Neuronal stem cell (in vitro differentiated cells): ENCODE measurements around the gene STK40.

Source experiments
- DNase-seq: peaks from one replicate; pipeline ENCODE4 v3.0.0-alpha.2; 2013; ENCODE audit warnings: low spot score
- H2AFZ ChIP-seq: one replicate; pipeline ENCODE4 v1.6.1; 2013; ENCODE audit warnings: mild to moderate bottlenecking, low read length, inconsistent platforms
- H2AK5ac ChIP-seq: 2 replicates; pipeline ENCODE4 v1.6.1; 2013; ENCODE audit warnings: low read depth, mild to moderate bottlenecking, inconsistent platforms, low read length, moderate library complexity, mixed read lengths
- H2BK120ac ChIP-seq: 2 replicates; pipeline ENCODE4 v1.6.1; 2013; ENCODE audit warnings: low read depth, mild to moderate bottlenecking, inconsistent platforms, low read length, moderate library complexity, mixed read lengths
- H2BK12ac ChIP-seq: one replicate; pipeline ENCODE4 v1.6.1; 2013; ENCODE audit warnings: low read length, inconsistent platforms
- H2BK15ac ChIP-seq: 2 replicates; pipeline ENCODE4 v1.6.1; 2013; ENCODE audit warnings: mild to moderate bottlenecking, low read length, inconsistent platforms, mixed read lengths
- H2BK5ac ChIP-seq: one replicate; pipeline ENCODE4 v1.6.1; 2013; ENCODE audit warnings: inconsistent platforms, mild to moderate bottlenecking, low read length, moderate library complexity
- H3K14ac ChIP-seq: one replicate; pipeline ENCODE4 v1.6.1; 2013; ENCODE audit warnings: low read length, inconsistent platforms
- H3K18ac ChIP-seq: 2 replicates; pipeline ENCODE4 v1.6.1; 2013; ENCODE audit warnings: low read length, inconsistent platforms
- H3K23ac ChIP-seq: 2 replicates; pipeline ENCODE4 v1.6.1; 2013; ENCODE audit warnings: low read depth, mild to moderate bottlenecking, mixed read lengths, low read length, inconsistent platforms; ENCODE audit not compliant: poor library complexity
- H3K27ac ChIP-seq: replicated peaks from 3 replicates; pipeline ENCODE4 v1.5.1; 2013; ENCODE audit warnings: low read length, inconsistent platforms
- H3K27me3 ChIP-seq, 3 experiments: 2 replicates each; pipeline ENCODE4 v1.6.1; 2013; ENCODE audit warnings: low read length in 3 of 3, mild to moderate bottlenecking in 2 of 3, inconsistent platforms in 1 of 3, low read depth in 1 of 3, mixed read lengths in 1 of 3, moderate library complexity in 1 of 3; ENCODE audit not compliant: control insufficient read depth in 3 of 3, insufficient read depth in 3 of 3
- H3K36me3 ChIP-seq, 2 donors: replicated peaks in 1 of 2; 2 replicates each; pipeline ENCODE4 v1.6.1; 2013; ENCODE audit warnings: low read length in 2 of 2; ENCODE audit not compliant: control insufficient read depth in 2 of 2, insufficient read depth in 2 of 2
- H3K4ac ChIP-seq: 2 replicates; pipeline ENCODE4 v1.6.1; 2013; ENCODE audit warnings: inconsistent platforms, mild to moderate bottlenecking, low read length, moderate library complexity
- H3K4me1 ChIP-seq, 2 donors: 1 replicate in 1 of 2; 2 replicates in 1 of 2; pipeline ENCODE4 v1.6.1; 2013; ENCODE audit warnings: low read length in 2 of 2, low read depth in 1 of 2; ENCODE audit not compliant: control insufficient read depth in 2 of 2, insufficient read depth in 1 of 2
- H3K4me2 ChIP-seq: one replicate; pipeline ENCODE4 v1.6.1; 2013; ENCODE audit warnings: mild to moderate bottlenecking, low read length, inconsistent platforms; ENCODE audit not compliant: insufficient read depth, poor library complexity, severe bottlenecking
- H3K4me3 ChIP-seq, 2 donors: 2 replicates each; pipeline ENCODE4 v1.5.1; 2013; ENCODE audit warnings: low read length in 2 of 2, mild to moderate bottlenecking in 2 of 2, inconsistent platforms in 1 of 2, moderate library complexity in 1 of 2
- H3K79me1 ChIP-seq: one replicate; pipeline ENCODE4 v1.6.1; 2013; ENCODE audit warnings: low read depth, mild to moderate bottlenecking, inconsistent platforms, low read length, moderate library complexity
- H3K9ac ChIP-seq: one replicate; pipeline ENCODE4 v1.6.1; 2013; ENCODE audit warnings: mild to moderate bottlenecking, low read depth, low read length, inconsistent platforms; ENCODE audit not compliant: poor library complexity
- H3K9me3 ChIP-seq, 2 donors: replicated peaks in 1 of 2; 2 replicates each; pipeline versions ENCODE3 to v1.6.1; 2013; ENCODE audit warnings: low read length in 2 of 2, mild to moderate bottlenecking in 2 of 2, inconsistent platforms in 1 of 2, low read depth in 1 of 2, mixed read lengths in 1 of 2, moderate library complexity in 1 of 2; ENCODE audit not compliant: control insufficient read depth in 2 of 2, insufficient read depth in 1 of 2
- H4K8ac ChIP-seq: one replicate; pipeline ENCODE4 v1.6.1; 2013; ENCODE audit warnings: low read depth, mild to moderate bottlenecking, inconsistent platforms, low read length, moderate library complexity
- H4K91ac ChIP-seq: one replicate; pipeline ENCODE4 v1.6.1; 2013; ENCODE audit warnings: low read length, low read depth, mild to moderate bottlenecking, inconsistent platforms; ENCODE audit not compliant: poor library complexity
- WGBS, 2 donors: extraction: QIAGEN DNeasy Blood & Tissue Kit; methylation state at CpG; one replicate each; pipeline ENCODE4 v1.1.7; 2013; ENCODE audit warnings: missing lambda C conversion rate in 2 of 2, mixed read lengths in 1 of 2; ENCODE audit not compliant: insufficient read length in 2 of 2, insufficient replicate concordance in 1 of 2; ENCODE audit errors: extremely low coverage in 2 of 2; 5-methylcytosine and 5-hydroxymethylcytosine counted together

STK40 gene

DNA sequence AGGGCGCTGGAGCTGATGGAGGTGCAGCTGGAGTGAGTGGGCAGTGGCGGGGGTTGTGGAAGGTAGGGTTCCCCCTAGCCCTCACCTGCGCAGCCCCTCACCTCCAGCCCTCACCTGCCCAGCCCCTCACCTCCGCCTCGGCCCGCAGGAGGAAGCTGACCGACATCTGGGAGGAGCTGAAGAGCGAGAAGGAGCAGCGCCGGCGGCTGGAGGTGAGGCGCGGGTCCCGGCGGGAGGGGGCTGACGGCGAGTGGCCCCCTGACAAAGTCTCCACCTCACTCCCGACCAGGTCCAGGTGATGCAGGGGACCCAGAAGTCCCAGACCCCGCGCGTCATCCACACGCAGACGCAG is 65.0 kb downstream of the STK40 start:
- no CpG with 5 or more reads among the region's 23 CpGs for WGBS, 2 donors
- Histone ChIP-seq H3K27me3 (peaks cover 0 to 38% (median 2%) of the 10 kb centered on the region in 3 experiments), H3K4me3 (peak overlapping the region in 1 of 2 donors; percentile 75)

DNA sequence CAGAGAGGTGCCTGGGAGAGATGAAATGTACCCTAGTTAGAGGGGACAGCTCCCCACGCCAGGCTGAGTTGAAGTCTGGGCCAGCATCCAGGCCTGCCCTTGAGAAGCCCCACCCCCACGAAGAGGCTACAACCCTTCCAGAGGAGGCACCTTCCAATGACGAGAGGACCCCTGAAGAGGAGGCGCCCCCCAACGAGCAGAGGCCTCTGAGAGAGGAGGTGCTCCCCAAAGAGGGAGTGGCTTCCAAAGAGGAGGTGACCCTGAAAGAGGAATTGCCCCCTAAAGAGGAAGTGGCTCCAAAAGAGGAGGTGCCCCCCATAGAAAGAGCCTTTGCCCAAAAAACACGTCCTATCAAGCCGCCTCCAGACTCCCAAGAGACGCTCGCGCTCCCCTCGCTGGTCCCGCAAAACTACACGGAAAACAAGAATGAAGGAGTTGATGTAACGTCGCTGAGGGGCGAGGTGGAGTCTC is 65.4 kb downstream of the STK40 start:
- Histone ChIP-seq H3K23ac (peak overlapping the region; percentile 98), H3K79me1 (no peaks in the 10 kb centered on the region), H4K8ac (no peak overlapping the region), H2BK120ac (no peak overlapping the region), H3K18ac (peak overlapping the region; percentile 22), H3K36me3 (peaks cover 0 to 51% of the 10 kb centered on the region in 2 donors), H2AK5ac (peak overlapping the region; percentile 16), H3K27me3 (peaks cover 0 to 38% (median 2%) of the 10 kb centered on the region in 3 experiments), H2BK12ac (no peak overlapping the region), H2BK15ac (peak overlapping the region; percentile 32), H2BK5ac (no peak overlapping the region), H3K27ac (no peak overlapping the region), H3K14ac (no peak overlapping the region), H4K91ac (no peak overlapping the region), H3K4me3 (peak overlapping the region in 1 of 2 donors; percentile 75), H3K4ac (no peak overlapping the region), H2AFZ (no peak overlapping the region), H3K9ac (peak overlapping the region; percentile 64), H3K4me1 (peaks cover 14 to 25% of the 10 kb centered on the region in 2 donors), H3K9me3 (peaks cover 0 to 2% of the 10 kb centered on the region in 2 donors), H3K4me2 (peak overlapping the region; percentile 89)
- no CpG with 5 or more reads among the region's 16 CpGs for WGBS, 2 donors
- DNase-seq: no peak

More for the DNA sequence above, 65.0 kb downstream of the STK40 start:
- no peaks in the 10 kb centered on the region for H3K79me1 ChIP-seq
- no peak overlapping the region for H2BK12ac ChIP-seq
- H2AFZ ChIP-seq: no peak overlapping the region
- no peak overlapping the region for H4K91ac ChIP-seq
- DNase-seq: no peak
- H2BK120ac ChIP-seq: no peak overlapping the region
- peaks cover 14 to 25% of the 10 kb centered on the region in 2 donors for H3K4me1 ChIP-seq
- H3K18ac ChIP-seq: peak overlapping the region; percentile 22
- H3K23ac ChIP-seq: peak overlapping the region; percentile 98
- H3K4ac ChIP-seq: no peak overlapping the region
- peaks cover 0 to 47% of the 10 kb centered on the region in 2 donors for H3K36me3 ChIP-seq
- H3K4me2 ChIP-seq: peak overlapping the region; percentile 89
- H2BK15ac ChIP-seq: peak overlapping the region; percentile 32
- H3K14ac ChIP-seq: no peak overlapping the region
- H3K9ac ChIP-seq: peak overlapping the region; percentile 64
- no peak overlapping the region for H3K27ac ChIP-seq
- no peak overlapping the region for H4K8ac ChIP-seq
- H2AK5ac ChIP-seq: peak overlapping the region; percentile 16
- peaks cover 0 to 2% of the 10 kb centered on the region in 2 donors for H3K9me3 ChIP-seq
- H2BK5ac ChIP-seq: no peak overlapping the region

- Histone ChIP-seq H3K27ac (no peak overlapping the region), H3K23ac (no peak overlapping the region), H3K14ac (no peak overlapping the region), H2AFZ (no peak overlapping the region), H3K36me3 (peaks cover 2 to 67% of the 10 kb centered on the region in 2 donors), H3K79me1 (no peaks in the 10 kb centered on the region), H2BK120ac (no peak overlapping the region), H3K27me3 (no peaks in the 10 kb centered on the region), H3K9me3 (peaks cover 0 to 3% of the 10 kb centered on the region in 2 donors), H3K4me3 (no peak overlapping the region), H3K4me2 (no peak overlapping the region), H3K9ac (no peak overlapping the region), H4K91ac (no peak overlapping the region), H2BK15ac (no peak overlapping the region), H2BK5ac (no peak overlapping the region), H3K4me1 (peaks cover 0 to 15% of the 10 kb centered on the region in 2 donors), H3K4ac (no peak overlapping the region), H3K18ac (no peak overlapping the region), H4K8ac (no peak overlapping the region), H2AK5ac (no peak overlapping the region), H2BK12ac (no peak overlapping the region)
- no CpG with 5 or more reads among the region's 7 CpGs for WGBS, 2 donors
- DNase-seq: no peak
These were observed 76.3 kb downstream of the STK40 start for GRCh38 chr1:36309397-36309796.

DNA sequence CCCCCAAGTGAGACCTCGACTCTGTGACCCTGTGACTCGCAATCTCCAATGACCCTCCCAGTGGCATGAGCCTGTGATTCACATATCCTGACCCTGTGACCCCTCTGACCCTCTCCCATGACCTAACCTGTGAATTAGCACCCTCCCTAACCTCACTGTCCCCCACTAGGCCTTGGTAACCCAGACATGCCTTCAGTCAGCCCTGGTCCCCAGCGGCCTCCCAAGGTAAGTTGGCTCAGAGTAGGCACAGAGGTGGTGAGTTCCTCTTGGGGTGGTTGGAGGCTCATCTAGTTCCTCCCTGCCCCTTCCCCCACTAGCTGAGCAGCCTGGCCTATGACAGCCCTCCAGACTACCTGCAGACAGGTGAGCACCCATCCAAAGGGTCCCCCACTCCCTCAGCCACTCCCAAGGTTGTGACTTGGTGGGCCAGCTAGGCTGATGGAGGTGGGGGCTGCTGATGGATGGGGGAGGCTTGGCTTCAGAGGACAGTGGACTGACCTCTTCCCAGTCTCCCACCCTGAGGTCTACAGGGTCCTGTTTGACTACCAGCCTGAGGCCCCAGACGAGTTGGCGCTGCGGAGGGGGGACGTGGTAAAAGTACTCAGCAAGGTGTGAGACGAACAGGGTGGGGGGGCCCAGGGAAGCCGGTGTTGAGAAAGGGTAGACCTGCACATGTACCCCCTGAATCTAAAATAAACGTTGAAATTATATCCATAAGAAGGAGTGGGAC is 78.0 kb downstream of the STK40 start:
- no peaks in the 10 kb centered on the region for H3K27me3 ChIP-seq
- peaks cover 9 to 83% of the 10 kb centered on the region in 2 donors for H3K36me3 ChIP-seq
- H2BK120ac ChIP-seq: peak overlapping the region; percentile 5
- H3K4me2 ChIP-seq: peak overlapping the region; percentile 95
- peak overlapping the region; percentile 71 for H2BK15ac ChIP-seq
- H3K9me3 ChIP-seq: no peaks in the 10 kb centered on the region
- no CpG with 5 or more reads among the region's 10 CpGs for WGBS, 2 donors
- H2AK5ac ChIP-seq: no peak overlapping the region
- H3K4me3 ChIP-seq: no peak overlapping the region
- peak overlapping the region; percentile 94 for H3K18ac ChIP-seq
- peak overlapping the region; percentile 95 for H3K9ac ChIP-seq
- H3K27ac ChIP-seq: no peak overlapping the region
- peaks cover 5 to 15% of the 10 kb centered on the region in 2 donors for H3K4me1 ChIP-seq
- H3K4ac ChIP-seq: no peak overlapping the region
- no peaks in the 10 kb centered on the region for H3K79me1 ChIP-seq
- H3K14ac ChIP-seq: peak overlapping the region; percentile 5
- H4K8ac ChIP-seq: no peak overlapping the region
- peak overlapping the region; percentile 80 for H3K23ac ChIP-seq
- no peak overlapping the region for H2AFZ ChIP-seq
- no peak overlapping the region for H2BK12ac ChIP-seq
- DNase-seq: no peak
- H4K91ac ChIP-seq: no peak overlapping the region
- H2BK5ac ChIP-seq: no peak overlapping the region
